B cell (primary cell): ENCODE data around the gene PCBP1.

Source experiments
- CTCF ChIP-seq: fragments of 200-600 bp; IDR thresholded peaks from one replicate; pipeline ENCODE4 v1.8.0; 2022; ENCODE audit warnings: antibody characterized with exemption, mild to moderate bottlenecking
- EZH2 ChIP-seq: IDR thresholded peaks from 2 replicates; pipeline ENCODE4 v1.6.1; 2012; ENCODE audit warnings: borderline replicate concordance, low read depth, mild to moderate bottlenecking, moderate library complexity, low read length; ENCODE audit not compliant: insufficient read depth, poor library complexity, severe bottlenecking

GRCh38 chr2:70043252-70043875 is 43.9 kb upstream of the PCBP1 start:
- TF ChIP-seq CTCF (no peak), EZH2 (no peak)
